Tibial nerve (tissue), 4 donors: ENCODE measurements around the gene AFG1L. TPM values are rescaled to one million over a fixed set of nuclear protein-coding genes. Genes with fewer than 3 reads are reported as not detected.

Source experiments
- DNase-seq, 2 donors: peaks; one replicate each; pipeline ENCODE4 v3.0.0-alpha.2; 2019; ENCODE audit warnings: low spot score in 2 of 2
- H3K27ac ChIP-seq, 4 donors: fragments of 200-600 bp; sonication (generic) in 3 of 4; one replicate each; pipeline ENCODE4 v1.5.1; 2017 to 2019; ENCODE audit warnings: mild to moderate bottlenecking in 1 of 4
- H3K27me3 ChIP-seq, 2 donors: fragments of 200-600 bp; sonication (generic) in 1 of 2; one replicate each; pipeline versions ENCODE4 v1.5.1 to v1.6.0; 2017 to 2019
- H3K36me3 ChIP-seq, 3 donors: fragments of 200-600 bp; sonication (generic); one replicate each; pipeline ENCODE4 v1.5.1; 2018 to 2019
- H3K4me1 ChIP-seq, 4 donors: fragments of 200-600 bp; sonication (generic) in 3 of 4; one replicate each; pipeline ENCODE4 v1.5.1; 2017 to 2019
- H3K4me3 ChIP-seq, 4 donors: fragments of 200-600 bp; sonication (generic) in 3 of 4; one replicate each; pipeline ENCODE4 v1.5.1; 2017 to 2019; ENCODE audit warnings: mild to moderate bottlenecking in 1 of 4, moderate library complexity in 1 of 4
- H3K9me3 ChIP-seq, 4 donors: fragments of 200-600 bp; sonication (generic) in 3 of 4; one replicate each; pipeline ENCODE4 v1.5.1; 2017 to 2019
- EP300 ChIP-seq, 2 donors: sonication (generic); formaldehyde crosslinking; IDR thresholded peaks; one replicate each; pipeline ENCODE4 v1.6.1; 2017; ENCODE audit warnings: antibody characterized with exemption in 2 of 2, mild to moderate bottlenecking in 1 of 2
- POLR2A ChIP-seq, 2 donors: fragments of 450-650 bp; IDR thresholded peaks; one replicate each; pipeline ENCODE4 v1.6.1; 2017; ENCODE audit warnings: antibody characterized with exemption in 2 of 2, mild to moderate bottlenecking in 2 of 2, moderate library complexity in 2 of 2
- WGBS, 2 donors: methylation state at CpG; one replicate each; pipeline ENCODE4 v1.1.5; 2018; 5-methylcytosine and 5-hydroxymethylcytosine counted together
- total RNA-seq, 4 donors: library from RNA; depleted of rRNA; stranded (reverse); fragments of >200 nt; gene quantifications; one replicate each; pipeline ENCODE4 v1.1.0, GENCODE V29; 2016
- TF ChIP-seq, protein P1 (sequence below), 5 experiments: fragments of 200-600 bp in 3 of 5; fragments of 450-650 bp in 2 of 5; sonication (generic) in 3 of 5; IDR thresholded peaks; one replicate each; pipeline ENCODE4 v1.5.1; 2016 to 2019; ENCODE audit warnings: antibody characterized with exemption in 5 of 5, mild to moderate bottlenecking in 3 of 5, moderate library complexity in 2 of 5

AFG1L gene
- total RNA-seq, 4 donors from 2014 or later, result 2.0 to 5.2 (median 4.1) TPM

GRCh38 chr6:108543175-108543940, 248.5 kb downstream of the AFG1L start:
- no peaks in the 10 kb centered on the region for H3K36me3 ChIP-seq
- 78 to 84% methylated on average over 7 of the region's 7 CpGs for WGBS, 2 donors
- no peak overlapping the region for H3K4me3 ChIP-seq
- TF ChIP-seq EP300 (IDR thresholded peaks at IDR 0.05), result no peak
- TF ChIP-seq, protein P1, sequence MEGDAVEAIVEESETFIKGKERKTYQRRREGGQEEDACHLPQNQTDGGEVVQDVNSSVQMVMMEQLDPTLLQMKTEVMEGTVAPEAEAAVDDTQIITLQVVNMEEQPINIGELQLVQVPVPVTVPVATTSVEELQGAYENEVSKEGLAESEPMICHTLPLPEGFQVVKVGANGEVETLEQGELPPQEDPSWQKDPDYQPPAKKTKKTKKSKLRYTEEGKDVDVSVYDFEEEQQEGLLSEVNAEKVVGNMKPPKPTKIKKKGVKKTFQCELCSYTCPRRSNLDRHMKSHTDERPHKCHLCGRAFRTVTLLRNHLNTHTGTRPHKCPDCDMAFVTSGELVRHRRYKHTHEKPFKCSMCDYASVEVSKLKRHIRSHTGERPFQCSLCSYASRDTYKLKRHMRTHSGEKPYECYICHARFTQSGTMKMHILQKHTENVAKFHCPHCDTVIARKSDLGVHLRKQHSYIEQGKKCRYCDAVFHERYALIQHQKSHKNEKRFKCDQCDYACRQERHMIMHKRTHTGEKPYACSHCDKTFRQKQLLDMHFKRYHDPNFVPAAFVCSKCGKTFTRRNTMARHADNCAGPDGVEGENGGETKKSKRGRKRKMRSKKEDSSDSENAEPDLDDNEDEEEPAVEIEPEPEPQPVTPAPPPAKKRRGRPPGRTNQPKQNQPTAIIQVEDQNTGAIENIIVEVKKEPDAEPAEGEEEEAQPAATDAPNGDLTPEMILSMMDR (IDR thresholded peaks at IDR 0.05), result no peak
- TF ChIP-seq POLR2A (IDR thresholded peaks at IDR 0.05), result no peak
- no peak for DNase-seq
- peaks cover 0 to 8% (median 2%) of the 10 kb centered on the region in 4 donors for H3K4me1 ChIP-seq
- no peak overlapping the region for H3K27ac ChIP-seq
- peaks cover 0 to 10% (median 0%) of the 10 kb centered on the region in 4 donors for H3K9me3 ChIP-seq
- H3K27me3 ChIP-seq, result no peaks in the 10 kb centered on the region

- Histone ChIP-seq H3K27me3 (no peaks in the 10 kb centered on the region), H3K36me3 (no peaks in the 10 kb centered on the region), H3K4me1 (peaks cover 0 to 9% (median 2%) of the 10 kb centered on the region in 4 donors), H3K27ac (no peak overlapping the region), H3K4me3 (no peak overlapping the region), H3K9me3 (peaks cover 0 to 8% (median 0%) of the 10 kb centered on the region in 4 donors)
- no peak for DNase-seq
- TF ChIP-seq POLR2A (IDR thresholded peaks at IDR 0.05) (no peak), EP300 (IDR thresholded peaks at IDR 0.05) (no peak)
- TF ChIP-seq, protein P1 (IDR thresholded peaks at IDR 0.05), result no peak
- 67 to 69% methylated on average over 3 of the region's 3 CpGs for WGBS, 2 donors
These were observed 249.8 kb downstream of the AFG1L start for GRCh38 chr6:108544606-108545005.

- Histone ChIP-seq H3K9me3 (no peaks in the 10 kb centered on the region), H3K36me3 (no peaks in the 10 kb centered on the region), H3K4me1 (peaks cover 0 to 16% (median 2%) of the 10 kb centered on the region in 4 donors), H3K27me3 (no peaks in the 10 kb centered on the region), H3K4me3 (no peak overlapping the region), H3K27ac (no peak overlapping the region)
- WGBS, 2 donors, result 73 to 80% methylated on average over 6 of the region's 6 CpGs
- no peak for DNase-seq
- TF ChIP-seq, protein P1 (IDR thresholded peaks at IDR 0.05), result no peak
- TF ChIP-seq EP300 (IDR thresholded peaks at IDR 0.05), result no peak
These were observed 251.5 kb downstream of the AFG1L start for GRCh38 chr6:108546079-108547049.

GRCh38 chr6:108549241-108549640, 254.4 kb downstream of the AFG1L start:
- no peak for DNase-seq
- H3K4me1 ChIP-seq, result peaks cover 0 to 8% (median 0%) of the 10 kb centered on the region in 4 donors
- H3K4me3 ChIP-seq, result no peak overlapping the region
- WGBS, 2 donors, result 79 to 81% methylated on average over 1 of the region's 1 CpG
- H3K27me3 ChIP-seq, result no peaks in the 10 kb centered on the region
- TF ChIP-seq EP300 (IDR thresholded peaks at IDR 0.05) (no peak), POLR2A (IDR thresholded peaks at IDR 0.05) (no peak)
- TF ChIP-seq, protein P1 (IDR thresholded peaks at IDR 0.05), result no peak
- H3K27ac ChIP-seq, result no peak overlapping the region
- H3K9me3 ChIP-seq, result no peaks in the 10 kb centered on the region
- no peaks in the 10 kb centered on the region for H3K36me3 ChIP-seq
